ENCODE results near the gene PDE11A. TPM values are rescaled to one million over a fixed set of nuclear protein-coding genes. Genes with fewer than 3 reads are reported as not detected.

The PDE11A gene
- total RNA-seq, 6 experiments from 2014 or later: 1.2 to 9.4 (median 6.3) TPM

DNA sequence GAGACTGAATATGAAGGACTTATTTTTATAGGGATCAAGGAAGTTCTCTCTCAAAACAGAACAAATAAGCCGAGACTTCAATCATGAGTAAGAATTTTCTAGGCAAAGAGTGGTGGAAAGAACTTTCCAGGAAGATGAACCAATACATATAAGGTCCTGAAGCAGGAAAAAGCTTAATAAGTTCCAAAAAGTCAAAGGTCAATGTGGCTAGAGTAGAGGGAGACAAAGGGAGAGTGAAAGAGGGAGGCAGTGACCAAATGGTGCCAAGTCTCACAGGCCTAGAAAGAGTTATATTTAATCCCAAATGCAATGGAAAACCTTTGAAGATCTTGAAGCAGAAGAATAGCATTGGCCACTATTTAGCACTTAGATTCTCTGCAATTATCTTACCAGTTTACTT, 56.0 kb downstream of the PDE11A start:
- H3K4me3 ChIP-seq: no peak overlapping the region
- H3K9me3 ChIP-seq: no peaks in the 10 kb centered on the region
- ATAC-seq: peak; percentile 36 to 75 (median 69)
- TF ChIP-seq CTCF (IDR thresholded peaks at IDR 0.05) (no peak), POLR2A (IDR thresholded peaks at IDR 0.05) (no peak)
- no peaks in the 10 kb centered on the region for H3K27me3 ChIP-seq
- H3K4me1 ChIP-seq: peaks cover 0 to 5% (median 0%) of the 10 kb centered on the region in 4 donors
- 0% methylated on average over 1 of the region's 1 CpG for WGBS (ENCODE audit: insufficient coverage, low coverage, low lambda C conversion rate, missing lambda C conversion rate)
- DNase-seq: no peak
- intact Hi-C loops (cut with DNase I): no loop called here
- H3K36me3 ChIP-seq: no peaks in the 10 kb centered on the region
- H3K27ac ChIP-seq: no peak overlapping the region

DNA sequence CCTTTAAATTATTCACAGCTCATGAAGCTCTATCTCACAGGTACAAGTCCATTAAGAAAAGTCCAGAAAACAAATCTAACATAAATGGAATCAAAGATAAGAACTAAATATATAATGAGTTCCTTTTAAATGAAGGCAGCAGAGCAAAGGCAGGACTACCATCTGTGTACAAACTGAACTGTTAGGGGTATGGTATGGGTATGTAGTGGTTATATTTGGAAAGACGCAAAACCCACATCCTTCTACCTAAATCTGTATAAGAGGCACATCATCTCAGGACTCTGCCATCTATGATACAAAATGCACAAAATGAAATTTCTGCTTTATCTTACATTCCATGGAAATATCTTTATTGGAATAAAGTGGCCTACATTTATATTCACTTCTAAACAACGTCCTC, 59.9 kb downstream of the PDE11A start:
- DNase-seq (no peak), ATAC-seq (no peak)
- Histone ChIP-seq H3K27me3 (no peaks in the 10 kb centered on the region), H3K36me3 (no peaks in the 10 kb centered on the region), H3K27ac (no peak overlapping the region), H3K9me3 (no peaks in the 10 kb centered on the region), H3K4me1 (peaks cover 0 to 5% (median 0%) of the 10 kb centered on the region in 4 donors), H3K4me3 (no peak overlapping the region)
- WGBS (ENCODE audit: insufficient coverage, low coverage, low lambda C conversion rate, missing lambda C conversion rate): 69% methylated on average over 2 of the region's 2 CpGs
- intact Hi-C loops (cut with DNase I): no loop called here
- TF ChIP-seq POLR2A (IDR thresholded peaks at IDR 0.05): no peak
- TF ChIP-seq CTCF (IDR thresholded peaks at IDR 0.05): no peak

GRCh38 chr2:178009813-178010212, 62.8 kb downstream of the PDE11A start:
- Histone ChIP-seq H3K4me1 (no peaks in the 10 kb centered on the region), H3K36me3 (no peaks in the 10 kb centered on the region), H3K9me3 (no peaks in the 10 kb centered on the region), H3K27ac (no peak overlapping the region), H3K4me3 (no peak overlapping the region), H3K27me3 (no peaks in the 10 kb centered on the region)
- WGBS (ENCODE audit: insufficient coverage, low coverage, low lambda C conversion rate, missing lambda C conversion rate): 85% methylated on average over 1 of the region's 1 CpG
- TF ChIP-seq CTCF (IDR thresholded peaks at IDR 0.05): no peak
- no peak for TF ChIP-seq POLR2A (IDR thresholded peaks at IDR 0.05)
- no peak for DNase-seq
- intact Hi-C loops (cut with DNase I): no loop called here
- no peak for ATAC-seq

DNA sequence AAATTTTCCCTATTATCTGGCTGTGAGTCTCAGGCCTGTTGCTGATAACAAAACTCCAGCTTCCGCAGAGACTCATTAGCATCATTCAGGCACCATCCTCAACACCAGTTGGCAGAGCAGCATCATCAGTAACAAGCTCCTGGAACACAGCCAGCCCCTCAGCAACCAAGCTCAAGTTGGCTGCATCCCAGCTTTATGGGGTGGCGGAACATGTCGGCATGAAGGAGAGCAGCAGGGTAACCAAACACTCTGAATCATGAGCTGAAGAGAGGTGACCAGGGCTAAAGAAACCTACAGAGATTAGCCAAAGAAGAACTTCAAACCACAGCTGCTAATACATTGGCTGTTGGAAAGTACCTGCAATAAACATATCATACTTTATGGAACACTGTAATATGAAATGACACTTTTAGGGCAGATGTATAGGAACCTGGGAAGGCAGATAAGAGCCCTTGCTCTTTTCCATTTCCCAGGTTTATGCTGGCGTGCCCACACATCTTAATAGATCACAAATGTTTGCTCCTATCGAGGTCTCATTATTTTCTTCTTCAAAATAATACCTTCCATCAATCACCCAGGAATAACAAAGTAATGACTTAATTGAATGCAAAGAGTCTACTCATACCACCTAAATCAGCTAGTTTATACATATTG, 63.8 kb downstream of the PDE11A start:
- intact Hi-C loops (cut with DNase I): no loop called here
- Histone ChIP-seq H3K4me3 (no peak overlapping the region), H3K36me3 (no peaks in the 10 kb centered on the region), H3K9me3 (no peaks in the 10 kb centered on the region), H3K4me1 (no peaks in the 10 kb centered on the region), H3K27ac (no peak overlapping the region), H3K27me3 (no peaks in the 10 kb centered on the region)
- TF ChIP-seq POLR2A (IDR thresholded peaks at IDR 0.05) (no peak), CTCF (IDR thresholded peaks at IDR 0.05) (no peak)
- ATAC-seq (no peak), DNase-seq (peak in 1 of 3 donors; percentile 45)
- 72% methylated on average over 5 of the region's 5 CpGs for WGBS (ENCODE audit: insufficient coverage, low coverage, low lambda C conversion rate, missing lambda C conversion rate)
